ENCODE measurements around the gene MEI1. TPM values are rescaled to one million over a fixed set of nuclear protein-coding genes. Genes with fewer than 3 reads are reported as not detected.

The MEI1 gene
- total RNA-seq, 1 experiment from 2014 or later = 0.20 TPM

- Histone ChIP-seq H2BK12ac (ENCODE audit: insufficient read length, low read depth, low read length) (peak within 1 kb of the TSS; percentile 64), H3K27ac (ENCODE audit: insufficient read length, low read depth, low read length) (peak within 1 kb of the TSS; percentile 99), H2BK5ac (ENCODE audit: insufficient read length, low read length) (peak within 1 kb of the TSS; percentile 85), H3T11ph (ENCODE audit: low read length) (no peak within 1 kb of the TSS), H3K27me3 (ENCODE audit: insufficient read depth, low read length) (no peaks in the 10 kb centered on the region), H2BK20ac (ENCODE audit: low read depth, low read length, poor library complexity, severe bottlenecking) (no peak within 1 kb of the TSS), H3K9ac (ENCODE audit: extremely low read depth, insufficient read length, low read length) (peak within 1 kb of the TSS; percentile 75), H3K23ac (ENCODE audit: insufficient read length, low read depth, low read length) (no peak within 1 kb of the TSS), H2BK120ac (ENCODE audit: low read depth, low read length, poor library complexity, severe bottlenecking) (peak within 1 kb of the TSS; percentile 90), H3K79me2 (ENCODE audit: insufficient read depth, low read length) (peaks cover 27% of the 10 kb centered on the region; the same call in 1 of the 2 replicates), H3K4ac (ENCODE audit: low read depth, low read length) (peak within 1 kb of the TSS; percentile 72; the same call in 1 of the 2 replicates), H3K4me2 (ENCODE audit: insufficient read depth, insufficient read length, low read length) (peak within 1 kb of the TSS; percentile 92), H3K4me1 (ENCODE audit: insufficient read depth, low read length) (no peaks in the 10 kb centered on the region; the same call in 1 of the 2 replicates), H3K56ac (ENCODE audit: insufficient read length, low read depth, low read length) (no peak within 1 kb of the TSS), H4K20me1 (ENCODE audit: control insufficient read depth, insufficient read depth, insufficient read length) (peaks cover 2% of the 10 kb centered on the region), H3K9me3 (ENCODE audit: control insufficient read depth, low read depth, low read length) (no peaks in the 10 kb centered on the region), H3K79me1 (ENCODE audit: insufficient read depth, low read depth, low read length, poor library complexity, severe bottlenecking) (no peaks in the 10 kb centered on the region), H2AFZ (ENCODE audit: low read length) (no peak within 1 kb of the TSS), H4K91ac (ENCODE audit: insufficient read length, low read depth, low read length) (peak within 1 kb of the TSS; percentile 21), H4K5ac (ENCODE audit: insufficient read length, low read depth, low read length) (peak within 1 kb of the TSS; percentile 74), H3K23me2 (ENCODE audit: insufficient read length, low read depth, low read length, poor library complexity, severe bottlenecking) (peaks cover 11% of the 10 kb centered on the region), H3K14ac (ENCODE audit: insufficient read depth, low read length) (peak within 1 kb of the TSS; percentile 93), H4K8ac (replicated peaks; ENCODE audit: insufficient read length, low read depth, low read length) (no peak within 1 kb of the TSS), H2BK15ac (ENCODE audit: low read depth, low read length) (no peak within 1 kb of the TSS), H3K18ac (ENCODE audit: insufficient read length, low read depth, low read length) (peak within 1 kb of the TSS; percentile 95), H2AK5ac (ENCODE audit: insufficient read length, low read length) (no peak within 1 kb of the TSS)
- peak within 1 kb of the TSS; percentile 99 to 100 (median 100) for H3K27ac Mint-ChIP-seq
- peak within 1 kb of the TSS; percentile 97 to 98 for H3K4me3 Mint-ChIP-seq
- WGBS (ENCODE audit: extremely low coverage, insufficient read length, low lambda C conversion rate) = no CpG with 5 or more reads among the region's 75 CpGs
- H3K4me1 Mint-ChIP-seq = peaks cover 38 to 42% of the 10 kb centered on the region in 2 experiments
- 0 out of 3 replicates have a peak, but pooled peaks have one; percentile 12 for TF ChIP-seq CTCF (conservative IDR thresholded peaks at IDR 0.05)
- H3K9me3 Mint-ChIP-seq = no peaks in the 10 kb centered on the region
- H3K27me3 Mint-ChIP-seq (ENCODE audit: low read depth) = no peaks in the 10 kb centered on the region
- DNase-seq = peak; percentile 100
- H3K36me3 Mint-ChIP-seq (ENCODE audit: insufficient read depth in 1 of 3, low read depth in 3 of 3) = peaks cover 20 to 23% (median 23%) of the 10 kb centered on the region in 3 experiments
These were observed 133.5 kb downstream of the MEI1 start, which contains the start of gene SREBF2 for GRCh38 chr22:41832553-41833368. SREBF2 (plus strand) TSS chr22:41833105; CDS start chr22:41833271, 166 bp downstream.

Measured in H9 (cell line).